HL-60 (cell line): ENCODE data around the gene ADAMTS17.

ENCODE experiments used
- DNase-seq, 2 experiments: peaks; one replicate each; pipeline ENCODE4 v3.0.0-alpha.2; 2010 to 2020; ENCODE audit warnings: low read depth in 1 of 2, low spot score in 1 of 2
- H3K27ac ChIP-seq: fragments of 250-450 bp; sonication (Bioruptor Pico); replicated peaks from 2 replicates; pipeline ENCODE4 v1.5.1; 2020; ENCODE audit warnings: mild to moderate bottlenecking, moderate library complexity
- H3K27me3 ChIP-seq: fragments of 250-450 bp; sonication (Bioruptor Pico); 2 replicates; pipeline ENCODE4 v1.5.1; 2021; ENCODE audit warnings: mild to moderate bottlenecking, moderate library complexity; ENCODE audit not compliant: insufficient read depth, poor library complexity, severe bottlenecking
- H3K4me3 ChIP-seq: replicated peaks from 2 replicates; pipeline ENCODE4 v1.5.1; 2011; ENCODE audit warnings: mild to moderate bottlenecking, control low read depth, low read length; ENCODE audit not compliant: insufficient read depth
- CTCF ChIP-seq: IDR thresholded peaks from one replicate; pipeline ENCODE4 v1.5.1; 2011; ENCODE audit warnings: low read length, control low read depth, inconsistent platforms; ENCODE audit not compliant: insufficient read depth
- GABPA ChIP-seq: IDR thresholded peaks from 2 replicates; pipeline ENCODE4 v1.6.1; 2012; ENCODE audit warnings: low read depth
- POLR2AphosphoS5 ChIP-seq: IDR thresholded peaks from 2 replicates; pipeline ENCODE4 v1.6.1; 2012; ENCODE audit warnings: low read depth
- REST ChIP-seq: IDR thresholded peaks from 2 replicates; pipeline ENCODE4 v1.6.1; 2012; ENCODE audit warnings: low read depth; ENCODE audit not compliant: insufficient replicate concordance
- SPI1 ChIP-seq: IDR thresholded peaks from 2 replicates; pipeline ENCODE4 v1.6.1; 2012; ENCODE audit warnings: low read depth, mild to moderate bottlenecking, borderline replicate concordance

ADAMTS17 gene

DNA sequence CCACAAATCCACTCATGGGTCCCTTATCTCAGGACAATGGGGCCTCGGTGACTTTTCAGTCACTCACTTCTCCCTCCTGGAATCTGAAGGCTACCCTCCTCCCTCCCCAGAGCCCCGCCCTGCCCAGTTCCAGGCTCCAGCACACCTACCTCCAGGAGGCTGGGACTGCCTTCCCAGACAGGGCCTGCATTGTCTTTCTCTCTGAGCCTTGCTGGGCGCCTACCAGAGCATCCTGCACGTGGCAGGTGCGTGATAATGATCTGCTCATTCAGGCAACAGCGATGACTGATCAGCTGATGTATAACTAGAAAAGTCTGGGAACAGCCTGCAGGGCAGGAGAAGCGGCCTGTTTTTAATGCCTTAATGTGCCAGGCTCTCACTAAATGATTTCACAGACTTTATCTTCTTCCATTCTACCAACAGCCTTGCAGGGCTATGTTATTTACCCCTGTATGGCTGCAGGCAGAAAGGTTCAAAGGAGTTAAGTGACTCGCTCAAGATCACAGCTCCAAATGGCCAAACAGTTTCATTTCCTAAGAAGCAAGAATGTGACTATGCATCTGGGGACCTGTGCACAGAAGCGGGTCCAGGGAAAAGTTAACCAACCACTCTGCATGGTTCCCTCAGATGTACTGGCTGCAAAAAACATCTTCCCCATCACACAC lies 6.3 kb downstream of the ADAMTS17 start:
- DNase-seq = no peak
- TF ChIP-seq REST = no peak
- no peak for TF ChIP-seq CTCF
- TF ChIP-seq POLR2AphosphoS5 = no peak
- TF ChIP-seq GABPA = no peak
- no peak for TF ChIP-seq SPI1
- H3K4me3 ChIP-seq = no peak overlapping the region
- H3K27me3 ChIP-seq = no peaks in the 10 kb centered on the region
- H3K27ac ChIP-seq = no peak overlapping the region

DNA sequence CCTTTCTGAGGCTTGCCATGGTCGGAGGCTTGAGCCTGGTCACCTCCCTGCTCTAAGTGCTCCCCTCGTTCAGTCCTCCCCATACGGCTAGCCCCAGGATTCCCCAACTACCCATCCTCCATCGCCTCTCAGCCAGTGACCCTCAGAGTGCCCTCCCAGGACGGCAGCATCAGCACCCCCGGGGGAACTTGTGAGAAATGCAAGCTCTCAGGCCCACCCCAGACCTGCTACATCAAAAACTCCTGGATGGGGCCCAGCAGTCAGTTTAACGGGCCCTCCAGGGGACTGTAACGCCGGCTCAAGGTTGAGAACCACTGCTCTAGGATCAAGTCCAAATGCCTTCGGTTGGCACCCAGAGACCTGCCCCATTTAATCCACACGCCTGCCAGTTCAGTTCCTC lies 6.9 kb downstream of the ADAMTS17 start:
- TF ChIP-seq POLR2AphosphoS5 (no peak), SPI1 (no peak), REST (no peak), CTCF (no peak), GABPA (no peak)
- Histone ChIP-seq H3K27me3 (no peaks in the 10 kb centered on the region), H3K4me3 (no peak overlapping the region), H3K27ac (no peak overlapping the region)
- no peak for DNase-seq

- Histone ChIP-seq H3K4me3 (no peak overlapping the region), H3K27me3 (no peaks in the 10 kb centered on the region), H3K27ac (no peak overlapping the region)
- TF ChIP-seq CTCF (no peak), REST (no peak), SPI1 (no peak), POLR2AphosphoS5 (no peak), GABPA (no peak)
- no peak for DNase-seq
Observed at GRCh38 chr15:100334456-100334855, 7.3 kb downstream of the ADAMTS17 start.
